ENCODE results near the gene ZSWIM9.

GRCh38 chr19:48213959-48214358 lies 43.5 kb downstream of the ZSWIM9 start:
- TF ChIP-seq CTCF (IDR thresholded peaks at IDR 0.05; ENCODE audit: poor library complexity, severe bottlenecking) = no peak
- TF ChIP-seq EZH2 (IDR thresholded peaks at IDR 0.05; ENCODE audit: borderline replicate concordance, insufficient read depth, low read length, poor library complexity, severe bottlenecking) = no peak
- peak; percentile 68 for TF ChIP-seq POLR2AphosphoS5 (IDR thresholded peaks at IDR 0.05)
- TF ChIP-seq MXI1 (conservative IDR thresholded peaks at IDR 0.05; ENCODE audit: poor library complexity, severe bottlenecking) = no peak
- no peak for TF ChIP-seq REST (IDR thresholded peaks at IDR 0.05; ENCODE audit: borderline replicate concordance)
- no peak for TF ChIP-seq RAD21 (conservative IDR thresholded peaks at IDR 0.05)
